Natural killer cell (primary cell): ENCODE data around the gene ATAD2B. TPM values are rescaled to one million over a fixed set of nuclear protein-coding genes. Genes with fewer than 3 reads are reported as not detected.

Source experiments
- ATAC-seq, 3 donors: fragments of 150-1000 bp in 2 of 3; fragments of 200-7000 bp in 1 of 3; cut with Tn5 transposase; 1 replicate in 1 of 3; 2 replicates in 2 of 3; pipeline ENCODE4 v1.10.0; 2021; ENCODE audit warnings: mild to moderate bottlenecking in 2 of 3, moderate library complexity in 2 of 3
- DNase-seq, 2 donors: peaks; one replicate each; pipeline versions ENCODE4 v3.0.0 to v3.0.0-alpha.2; 2013 to 2021; ENCODE audit warnings: mixed read lengths in 1 of 2
- H3K27ac ChIP-seq: one replicate; pipeline ENCODE4 v1.5.1; 2013; ENCODE audit warnings: mild to moderate bottlenecking, low read length
- H3K27me3 ChIP-seq: one replicate; pipeline ENCODE4 v1.6.1; 2013; ENCODE audit warnings: low read length; ENCODE audit not compliant: control insufficient read depth, insufficient read depth
- H3K36me3 ChIP-seq: one replicate; pipeline ENCODE4 v1.6.1; 2013; ENCODE audit warnings: low read length; ENCODE audit not compliant: control insufficient read depth, insufficient read depth
- H3K4me1 ChIP-seq: one replicate; pipeline ENCODE4 v1.6.1; 2013; ENCODE audit warnings: low read length; ENCODE audit not compliant: control insufficient read depth, insufficient read depth
- H3K4me3 ChIP-seq: one replicate; pipeline ENCODE4 v1.5.1; 2013; ENCODE audit warnings: low read length
- H3K9me3 ChIP-seq: one replicate; pipeline ENCODE4 v1.6.1; 2013; ENCODE audit warnings: low read length; ENCODE audit not compliant: control insufficient read depth, insufficient read depth
- H3K27ac Mint-ChIP-seq, 2 donors: one replicate each; pipeline ENCODE4 v1.8.0; 2022; ENCODE audit warnings: mild to moderate bottlenecking in 2 of 2, mixed read lengths in 2 of 2, moderate library complexity in 1 of 2
- H3K27me3 Mint-ChIP-seq, 2 donors: one replicate each; pipeline ENCODE4 v1.8.0; 2022; ENCODE audit warnings: low read depth in 2 of 2, mixed read lengths in 2 of 2
- H3K36me3 Mint-ChIP-seq: one replicate; pipeline ENCODE4 v1.8.0; 2022; ENCODE audit warnings: mixed read lengths
- H3K4me1 Mint-ChIP-seq, 2 donors: one replicate each; pipeline ENCODE4 v1.8.0; 2022; ENCODE audit warnings: mixed read lengths in 2 of 2
- H3K4me3 Mint-ChIP-seq: one replicate; pipeline ENCODE4 v1.8.0; 2022; ENCODE audit warnings: mild to moderate bottlenecking, moderate library complexity, mixed read lengths
- H3K9me3 Mint-ChIP-seq, 2 donors: one replicate each; pipeline ENCODE4 v1.8.0; 2022; ENCODE audit warnings: mixed read lengths in 2 of 2
- WGBS: methylation state at CpG from one replicate; pipeline ENCODE4 v1.1.7; 2013; ENCODE audit warnings: missing lambda C conversion rate; ENCODE audit not compliant: insufficient coverage; 5-methylcytosine and 5-hydroxymethylcytosine counted together
- intact Hi-C: fragments of 100-400 bp; cut with micrococcal nuclease; formaldehyde crosslinking; loops from one replicate; pipeline ENCODE4 v1.14.2; 2022
- total RNA-seq, 4 donors: library from RNA; stranded (reverse); fragments of 120-200 nt in 1 of 4; gene quantifications; one replicate each; pipeline versions ENCODE4 v1.2.3 to v1.2.4, GENCODE V29; 2013 to 2022
- TF ChIP-seq, protein P1 (sequence below): fragments of 200-600 bp; IDR thresholded peaks from one replicate; pipeline ENCODE4 v1.8.0; 2022; ENCODE audit warnings: antibody characterized with exemption

ATAD2B gene
- total RNA-seq, 3 donors from 2014 or later (not counting 1 experiment from before 2014, with no cell fraction given) = 71.5 to 85.7 (median 84.0) TPM

- no peaks in the 10 kb centered on the region for H3K36me3 Mint-ChIP-seq
Measured at GRCh38 chr2:23861952-23862351, 65.0 kb downstream of the ATAD2B start.

GRCh38 chr2:23859983-23860382, 66.9 kb downstream of the ATAD2B start:
- intact Hi-C loops = no loop called here
- H3K4me1 ChIP-seq = no peaks in the 10 kb centered on the region
- DNase-seq (no peak), ATAC-seq (no peak)
- H3K27me3 ChIP-seq = no peaks in the 10 kb centered on the region
- no peaks in the 10 kb centered on the region for H3K27me3 Mint-ChIP-seq
- 88% methylated on average over 2 of the region's 2 CpGs for WGBS
- H3K4me3 ChIP-seq = no peak overlapping the region
- no peak overlapping the region for H3K4me3 Mint-ChIP-seq
- H3K27ac Mint-ChIP-seq = no peak overlapping the region
- no peak overlapping the region for H3K27ac ChIP-seq
- H3K4me1 Mint-ChIP-seq = no peaks in the 10 kb centered on the region
- TF ChIP-seq, protein P1, sequence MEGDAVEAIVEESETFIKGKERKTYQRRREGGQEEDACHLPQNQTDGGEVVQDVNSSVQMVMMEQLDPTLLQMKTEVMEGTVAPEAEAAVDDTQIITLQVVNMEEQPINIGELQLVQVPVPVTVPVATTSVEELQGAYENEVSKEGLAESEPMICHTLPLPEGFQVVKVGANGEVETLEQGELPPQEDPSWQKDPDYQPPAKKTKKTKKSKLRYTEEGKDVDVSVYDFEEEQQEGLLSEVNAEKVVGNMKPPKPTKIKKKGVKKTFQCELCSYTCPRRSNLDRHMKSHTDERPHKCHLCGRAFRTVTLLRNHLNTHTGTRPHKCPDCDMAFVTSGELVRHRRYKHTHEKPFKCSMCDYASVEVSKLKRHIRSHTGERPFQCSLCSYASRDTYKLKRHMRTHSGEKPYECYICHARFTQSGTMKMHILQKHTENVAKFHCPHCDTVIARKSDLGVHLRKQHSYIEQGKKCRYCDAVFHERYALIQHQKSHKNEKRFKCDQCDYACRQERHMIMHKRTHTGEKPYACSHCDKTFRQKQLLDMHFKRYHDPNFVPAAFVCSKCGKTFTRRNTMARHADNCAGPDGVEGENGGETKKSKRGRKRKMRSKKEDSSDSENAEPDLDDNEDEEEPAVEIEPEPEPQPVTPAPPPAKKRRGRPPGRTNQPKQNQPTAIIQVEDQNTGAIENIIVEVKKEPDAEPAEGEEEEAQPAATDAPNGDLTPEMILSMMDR = no peak
- no peaks in the 10 kb centered on the region for H3K9me3 ChIP-seq
- peaks cover 38% of the 10 kb centered on the region for H3K36me3 ChIP-seq
- H3K36me3 Mint-ChIP-seq = no peaks in the 10 kb centered on the region
- H3K9me3 Mint-ChIP-seq = no peaks in the 10 kb centered on the region

More at GRCh38 chr2:23861952-23862351, 65.0 kb downstream of the ATAD2B start:
- no peaks in the 10 kb centered on the region for H3K9me3 ChIP-seq
- intact Hi-C loops = no loop called here
- DNase-seq (no peak), ATAC-seq (no peak)
- H3K9me3 Mint-ChIP-seq = no peaks in the 10 kb centered on the region
- peaks cover 36% of the 10 kb centered on the region for H3K36me3 ChIP-seq
- no peaks in the 10 kb centered on the region for H3K4me1 ChIP-seq
- TF ChIP-seq, protein P1 = no peak
- H3K27me3 ChIP-seq = no peaks in the 10 kb centered on the region
- no peak overlapping the region for H3K4me3 ChIP-seq
- 93% methylated on average over 3 of the region's 4 CpGs for WGBS
- H3K27me3 Mint-ChIP-seq = no peaks in the 10 kb centered on the region
- H3K27ac Mint-ChIP-seq = no peak overlapping the region
- H3K4me1 Mint-ChIP-seq = no peaks in the 10 kb centered on the region
- H3K27ac ChIP-seq = no peak overlapping the region
- H3K4me3 Mint-ChIP-seq = no peak overlapping the region

- TF ChIP-seq, protein P1 = no peak
- Histone ChIP-seq H3K4me3 (no peak overlapping the region), H3K9me3 (no peaks in the 10 kb centered on the region), H3K27me3 (no peaks in the 10 kb centered on the region), H3K27ac (no peak overlapping the region), H3K36me3 (peaks cover 32% of the 10 kb centered on the region), H3K4me1 (no peaks in the 10 kb centered on the region)
- intact Hi-C loops = no loop called here
- Mint-ChIP-seq H3K4me3 (no peak overlapping the region), H3K27ac (no peak overlapping the region), H3K36me3 (no peaks in the 10 kb centered on the region), H3K27me3 (no peaks in the 10 kb centered on the region), H3K4me1 (no peaks in the 10 kb centered on the region), H3K9me3 (no peaks in the 10 kb centered on the region)
- no peak for ATAC-seq
- no peak for DNase-seq
- 97% methylated on average over 2 of the region's 2 CpGs for WGBS
Measured at GRCh38 chr2:23859234-23859633, 67.7 kb downstream of the ATAD2B start.

DNA sequence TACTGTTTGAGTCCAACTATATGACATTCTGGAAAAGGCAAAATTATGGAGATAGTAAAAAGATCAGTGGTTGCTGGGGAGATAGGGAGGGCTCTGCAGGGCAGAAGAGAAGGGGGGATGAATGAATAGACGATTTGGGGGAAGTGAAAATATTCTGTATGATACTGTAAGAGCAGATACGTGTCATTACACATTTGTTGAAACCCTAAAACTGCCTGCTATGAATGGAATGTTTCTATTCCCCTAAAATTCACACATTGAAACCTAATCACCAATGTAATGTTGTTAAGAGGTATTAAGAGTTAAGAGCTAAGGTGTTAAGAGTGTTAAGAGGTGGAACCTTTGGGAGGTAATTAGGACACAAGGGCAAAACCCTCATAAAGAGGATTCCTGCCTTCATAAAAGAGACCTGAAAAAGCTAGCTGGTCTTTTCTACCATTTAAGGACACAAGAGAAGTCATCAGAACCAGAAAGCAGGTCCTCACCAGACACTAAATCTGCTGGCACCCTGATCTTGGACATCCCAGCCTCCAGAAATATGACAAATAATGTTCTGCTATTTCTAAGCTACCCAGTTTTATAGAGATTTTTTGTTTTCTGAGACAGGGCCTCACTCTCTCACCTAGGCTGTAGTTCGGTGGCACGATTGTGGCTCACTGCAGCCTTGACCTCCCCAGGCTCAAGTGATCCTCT, 76.2 kb downstream of the ATAD2B start:
- WGBS = 75% methylated on average over 3 of the region's 4 CpGs
- H3K27ac ChIP-seq = no peak overlapping the region
- no peaks in the 10 kb centered on the region for H3K36me3 Mint-ChIP-seq
- TF ChIP-seq, protein P1 = no peak
- intact Hi-C loops = no loop called here
- no peaks in the 10 kb centered on the region for H3K4me1 ChIP-seq
- no peak overlapping the region for H3K4me3 ChIP-seq
- no peaks in the 10 kb centered on the region for H3K9me3 ChIP-seq
- H3K4me1 Mint-ChIP-seq = peaks cover 0 to 12% of the 10 kb centered on the region in 2 donors
- H3K4me3 Mint-ChIP-seq = no peak overlapping the region
- DNase-seq = no peak
- no peaks in the 10 kb centered on the region for H3K27me3 Mint-ChIP-seq
- ATAC-seq = no peak
- H3K27ac Mint-ChIP-seq = peak overlapping the region in 1 of 2 donors; percentile 48
- H3K36me3 ChIP-seq = peaks cover 8% of the 10 kb centered on the region
- H3K27me3 ChIP-seq = no peaks in the 10 kb centered on the region
- no peaks in the 10 kb centered on the region for H3K9me3 Mint-ChIP-seq
